Astrocyte of the spinal cord (primary cell): ENCODE results near the gene NUP98.

Experiments
- DNase-seq: peaks from one replicate; pipeline ENCODE4 v3.0.0; 2011; ENCODE audit warnings: low read depth, low spot score
- H3K4me3 ChIP-seq: 2 replicates; pipeline ENCODE4 v1.5.1; 2011; ENCODE audit warnings: low read depth, mild to moderate bottlenecking, low read length, moderate library complexity
- in situ Hi-C: cut with HindIII; loops from 2 replicates; pipeline ENCODE4 v1.10.0; 2017; ENCODE audit warnings: low sequenced_read_pairs
- TF ChIP-seq, protein P1 (sequence below): IDR thresholded peaks from 2 replicates; pipeline ENCODE4 v1.5.1; 2012; ENCODE audit warnings: low read depth, mild to moderate bottlenecking, low read length, inconsistent platforms

NUP98 gene

DNA sequence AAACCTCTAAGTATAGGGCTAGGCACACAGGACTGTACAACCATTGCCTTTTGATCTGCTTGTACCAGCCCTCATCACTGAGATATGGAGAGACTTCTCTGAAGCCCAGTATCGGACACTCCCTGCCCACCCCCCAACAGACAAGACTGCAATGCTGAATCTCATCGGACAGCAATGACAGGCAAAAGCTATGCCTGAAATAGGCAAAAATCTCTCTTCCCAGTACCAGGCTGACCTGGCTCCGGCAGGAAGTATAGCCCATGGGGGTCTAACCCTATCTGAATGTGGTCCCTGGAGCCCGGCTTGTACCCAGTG is 37.0 kb upstream of the NUP98 start:
- in situ Hi-C loops: no loop called here
- no peak for DNase-seq
- H3K4me3 ChIP-seq: no peak overlapping the region
- TF ChIP-seq, protein P1, sequence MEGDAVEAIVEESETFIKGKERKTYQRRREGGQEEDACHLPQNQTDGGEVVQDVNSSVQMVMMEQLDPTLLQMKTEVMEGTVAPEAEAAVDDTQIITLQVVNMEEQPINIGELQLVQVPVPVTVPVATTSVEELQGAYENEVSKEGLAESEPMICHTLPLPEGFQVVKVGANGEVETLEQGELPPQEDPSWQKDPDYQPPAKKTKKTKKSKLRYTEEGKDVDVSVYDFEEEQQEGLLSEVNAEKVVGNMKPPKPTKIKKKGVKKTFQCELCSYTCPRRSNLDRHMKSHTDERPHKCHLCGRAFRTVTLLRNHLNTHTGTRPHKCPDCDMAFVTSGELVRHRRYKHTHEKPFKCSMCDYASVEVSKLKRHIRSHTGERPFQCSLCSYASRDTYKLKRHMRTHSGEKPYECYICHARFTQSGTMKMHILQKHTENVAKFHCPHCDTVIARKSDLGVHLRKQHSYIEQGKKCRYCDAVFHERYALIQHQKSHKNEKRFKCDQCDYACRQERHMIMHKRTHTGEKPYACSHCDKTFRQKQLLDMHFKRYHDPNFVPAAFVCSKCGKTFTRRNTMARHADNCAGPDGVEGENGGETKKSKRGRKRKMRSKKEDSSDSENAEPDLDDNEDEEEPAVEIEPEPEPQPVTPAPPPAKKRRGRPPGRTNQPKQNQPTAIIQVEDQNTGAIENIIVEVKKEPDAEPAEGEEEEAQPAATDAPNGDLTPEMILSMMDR: no peak

DNA sequence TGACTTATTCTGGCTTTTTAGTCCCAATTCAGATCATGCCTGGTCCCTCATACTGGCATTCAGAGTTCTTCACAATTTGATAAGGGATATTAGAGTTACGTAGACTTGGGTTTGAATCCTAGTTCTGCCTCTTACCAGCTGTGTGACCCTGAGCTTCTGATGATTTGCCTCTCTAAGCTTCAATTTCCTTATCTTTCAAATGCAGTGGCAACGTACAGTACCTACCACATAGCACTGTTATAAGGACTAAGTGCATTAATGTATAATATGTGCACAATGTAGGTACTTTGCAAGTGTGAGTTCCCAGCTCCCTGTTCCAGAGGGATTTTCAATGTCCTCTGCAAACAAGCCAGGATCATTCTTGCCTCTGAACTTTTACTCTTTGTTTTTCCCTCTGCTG is 36.1 kb upstream of the NUP98 start:
- TF ChIP-seq, protein P1: no peak
- in situ Hi-C loops: no loop called here
- no peak for DNase-seq
- no peak overlapping the region for H3K4me3 ChIP-seq

DNA sequence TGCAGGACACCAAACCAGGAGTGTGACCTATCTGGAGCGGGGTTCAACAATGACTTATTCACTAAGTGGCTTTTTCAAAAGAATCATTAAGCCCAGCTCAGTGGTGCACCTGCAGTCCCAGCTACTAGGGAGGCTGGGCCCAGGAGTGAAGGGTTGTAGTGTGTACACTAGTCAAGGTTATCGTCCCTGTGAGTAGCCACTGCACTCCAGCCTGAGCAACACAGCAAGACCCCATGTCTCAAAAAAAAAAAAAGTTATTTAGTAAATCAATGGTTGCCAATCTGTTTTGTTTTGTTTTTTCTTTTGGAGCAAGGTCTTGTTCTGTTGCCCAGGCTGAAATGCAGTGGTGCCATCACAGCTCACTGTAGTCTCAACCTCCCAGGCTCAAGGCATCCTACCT is 35.5 kb upstream of the NUP98 start:
- H3K4me3 ChIP-seq: no peak overlapping the region
- DNase-seq: no peak
- in situ Hi-C loops: no loop called here
- TF ChIP-seq, protein P1: no peak

DNA sequence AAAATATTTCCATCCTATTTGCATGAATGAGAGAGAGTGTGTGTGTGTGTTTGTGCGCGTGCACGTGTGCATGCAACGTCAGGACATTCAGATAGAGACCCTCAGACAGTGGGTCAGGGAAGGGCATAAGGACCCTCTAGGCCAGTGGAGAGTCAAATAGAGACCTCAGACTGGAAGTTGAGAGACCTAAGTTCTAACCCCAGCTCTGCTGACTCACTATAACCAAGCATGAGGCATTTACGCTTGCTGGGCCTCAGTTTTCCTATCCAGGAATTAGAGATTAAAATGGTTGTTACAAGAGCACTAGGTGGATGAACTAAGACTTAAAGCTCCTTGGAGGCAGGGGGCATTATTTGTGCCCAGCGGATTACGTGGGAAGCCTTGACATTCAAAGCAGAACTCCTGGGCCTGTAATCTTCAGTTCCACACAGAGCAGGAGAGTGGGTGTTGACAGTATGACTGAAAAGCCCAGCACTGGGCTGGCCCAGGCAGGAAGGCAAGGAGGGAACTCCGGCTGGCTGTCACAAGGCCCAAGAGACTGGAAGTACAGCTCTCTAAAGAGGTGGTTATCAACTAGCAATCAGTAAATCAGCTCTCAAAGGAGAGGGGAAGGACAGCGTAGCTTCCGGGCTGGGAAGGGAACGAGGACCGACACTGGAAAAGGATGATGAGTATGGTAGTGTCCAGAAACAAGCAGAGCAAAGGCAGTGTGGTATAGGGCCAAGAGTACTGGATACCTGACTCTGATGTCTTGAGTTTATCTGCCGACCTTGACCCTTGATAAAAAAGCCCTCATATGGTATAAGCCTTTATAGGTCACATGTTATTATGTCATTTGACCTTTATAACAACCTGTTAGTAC is 34.3 kb upstream of the NUP98 start:
- in situ Hi-C loops: no loop called here
- no peak for DNase-seq
- H3K4me3 ChIP-seq: no peak overlapping the region
- TF ChIP-seq, protein P1: no peak

DNA sequence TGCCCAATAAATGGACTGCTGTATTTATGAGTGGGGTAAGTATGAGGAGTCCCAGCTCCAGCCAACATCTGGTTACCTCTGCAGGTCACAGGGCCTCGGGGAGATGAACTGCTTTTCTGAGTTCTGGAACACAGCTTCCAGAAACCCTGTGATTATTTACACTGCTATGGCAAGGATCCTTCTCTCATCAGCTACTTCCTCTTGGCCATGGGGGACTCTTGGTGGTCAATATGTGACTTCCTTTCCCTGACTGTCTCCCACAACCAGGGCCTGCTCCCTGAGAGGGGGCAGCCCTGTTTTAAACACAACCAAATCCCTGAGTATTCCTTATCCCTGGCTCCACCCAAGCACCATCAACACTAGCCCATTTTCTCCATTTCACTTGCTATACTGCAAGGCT is 33.4 kb upstream of the NUP98 start:
- no peak for DNase-seq
- in situ Hi-C loops: no loop called here
- TF ChIP-seq, protein P1: no peak

GRCh38 chr11:3830088-3830487 is 32.7 kb upstream of the NUP98 start:
- no peak overlapping the region for H3K4me3 ChIP-seq
- no peak for DNase-seq
- TF ChIP-seq, protein P1: no peak
- in situ Hi-C loops: no loop called here

More for the DNA sequence above, 33.4 kb upstream of the NUP98 start:
- H3K4me3 ChIP-seq: no peak overlapping the region
